HG03066 (cell line): ENCODE measurements around the gene RPS6KB2.
A peak's percentile ranks its signal among the peaks of the same experiment; 100 is the strongest.
"Not testable (repeated sequence)": the region's sequence is repeated elsewhere in the genome, so short reads cannot be mapped to it uniquely, and the experiment has no call there.

Experiments used
- ATAC-seq: cut with Tn5 transposase; IDR thresholded peaks from one replicate; pipeline ENCODE4 v1.9.1; 2021; ENCODE audit warnings: low read depth; ENCODE audit not compliant: unreplicated experiment

RPS6KB2 gene

DNA sequence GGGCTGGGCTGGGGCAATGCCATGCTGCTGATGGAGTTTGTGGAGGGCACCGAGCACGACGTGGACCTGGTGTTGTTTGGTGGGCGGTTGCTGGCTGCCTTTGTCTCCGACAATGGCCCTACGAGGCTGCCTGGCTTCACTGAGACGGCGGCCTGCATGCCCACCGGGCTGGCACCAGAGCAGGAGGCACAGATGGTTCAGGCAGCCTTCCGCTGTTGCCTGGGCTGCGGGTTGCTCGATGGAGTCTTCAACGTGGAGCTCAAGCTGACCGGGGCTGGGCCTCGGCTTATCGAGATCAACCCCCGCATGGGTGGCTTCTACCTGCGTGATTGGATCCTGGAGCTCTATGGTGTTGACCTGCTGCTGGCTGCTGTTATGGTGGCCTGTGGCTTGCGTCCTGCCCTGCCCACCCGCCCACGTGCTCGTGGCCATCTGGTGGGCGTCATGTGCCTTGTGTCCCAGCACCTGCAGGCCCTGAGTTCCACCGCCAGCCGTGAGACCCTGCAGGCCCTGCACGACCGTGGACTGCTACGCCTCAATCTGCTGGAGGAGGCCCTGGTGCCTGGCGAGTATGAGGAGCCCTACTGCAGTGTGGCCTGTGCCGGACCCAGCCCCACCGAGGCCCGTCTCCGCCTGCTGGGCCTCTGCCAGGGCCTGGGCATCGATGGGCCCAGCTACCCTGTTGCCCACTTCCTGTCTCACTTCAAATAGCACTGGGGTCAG lies 4.2 kb upstream of the RPS6KB2 start:
- ATAC-seq = no peak

DNA sequence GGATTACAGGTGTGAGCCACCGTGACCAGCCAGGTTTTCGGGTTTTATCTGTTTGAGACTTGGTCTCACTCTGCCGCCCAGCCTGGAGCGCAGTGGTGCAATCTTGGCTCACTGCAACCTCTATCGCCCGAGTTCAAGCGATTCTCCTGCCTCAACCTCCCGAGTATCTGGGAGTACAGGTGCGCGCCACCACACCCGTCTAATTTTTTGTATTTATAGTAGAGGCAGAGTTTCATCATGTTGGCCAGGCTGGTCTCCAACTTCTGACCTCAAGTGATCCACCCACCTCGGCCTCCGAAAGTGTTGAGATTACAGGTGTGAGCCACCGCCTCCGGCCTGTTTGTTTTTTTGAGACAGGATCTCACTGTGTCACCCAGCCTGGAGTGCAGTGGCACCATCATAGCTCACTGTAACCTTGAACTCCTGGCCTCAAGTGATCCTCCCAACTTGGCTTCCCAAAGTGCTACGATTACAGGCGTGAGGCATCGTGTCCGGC lies 882 bp upstream of the RPS6KB2 start:
- not testable (repeated sequence) for ATAC-seq

DNA sequence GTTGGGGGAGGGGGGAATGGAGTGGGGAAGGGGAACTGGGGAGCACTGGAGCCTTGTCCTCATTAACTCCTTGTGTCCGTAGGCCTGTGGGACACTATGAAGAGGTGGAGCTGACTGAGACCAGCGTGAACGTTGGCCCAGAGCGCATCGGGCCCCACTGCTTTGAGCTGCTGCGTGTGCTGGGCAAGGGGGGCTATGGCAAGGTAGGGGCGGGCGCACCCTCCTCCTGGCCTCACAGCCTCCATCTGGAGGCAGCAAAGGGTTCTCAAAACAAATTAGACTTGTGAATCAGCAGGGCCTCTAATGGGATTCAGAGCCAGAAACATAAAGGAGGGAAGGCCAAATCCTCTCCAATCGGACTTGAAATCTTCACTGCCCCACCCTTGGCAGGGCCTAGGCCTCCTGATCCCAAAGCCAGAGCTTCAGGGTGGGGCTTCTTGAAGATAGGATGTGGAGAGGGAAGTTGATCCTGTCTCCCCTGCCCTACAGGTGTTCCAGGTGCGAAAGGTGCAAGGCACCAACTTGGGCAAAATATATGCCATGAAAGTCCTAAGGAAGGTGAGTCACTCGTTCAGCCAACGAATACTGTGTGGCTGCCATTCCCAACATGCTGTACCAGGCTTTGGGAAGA lies 859 bp downstream of the RPS6KB2 start:
- ATAC-seq = no peak

DNA sequence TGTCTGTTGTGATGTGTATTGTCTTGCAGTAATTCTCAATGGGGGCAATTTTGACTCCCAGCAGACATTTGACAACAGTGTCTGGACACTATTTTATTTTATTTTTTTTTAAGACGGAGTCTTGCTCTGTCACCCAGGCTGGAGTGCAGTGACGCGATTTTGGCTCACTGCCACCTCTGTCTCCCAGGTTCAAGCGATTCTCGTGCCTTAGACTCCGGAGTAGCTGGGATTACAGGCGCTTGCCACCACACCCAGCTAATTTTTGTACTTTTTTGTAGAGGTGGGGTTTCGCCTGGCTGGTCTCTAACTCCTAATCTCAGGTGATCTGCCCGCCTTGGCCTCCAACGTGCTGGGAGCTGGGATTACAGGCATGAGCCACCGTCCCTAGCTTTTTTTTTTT lies 1.4 kb downstream of the RPS6KB2 start:
- ATAC-seq = no peak

DNA sequence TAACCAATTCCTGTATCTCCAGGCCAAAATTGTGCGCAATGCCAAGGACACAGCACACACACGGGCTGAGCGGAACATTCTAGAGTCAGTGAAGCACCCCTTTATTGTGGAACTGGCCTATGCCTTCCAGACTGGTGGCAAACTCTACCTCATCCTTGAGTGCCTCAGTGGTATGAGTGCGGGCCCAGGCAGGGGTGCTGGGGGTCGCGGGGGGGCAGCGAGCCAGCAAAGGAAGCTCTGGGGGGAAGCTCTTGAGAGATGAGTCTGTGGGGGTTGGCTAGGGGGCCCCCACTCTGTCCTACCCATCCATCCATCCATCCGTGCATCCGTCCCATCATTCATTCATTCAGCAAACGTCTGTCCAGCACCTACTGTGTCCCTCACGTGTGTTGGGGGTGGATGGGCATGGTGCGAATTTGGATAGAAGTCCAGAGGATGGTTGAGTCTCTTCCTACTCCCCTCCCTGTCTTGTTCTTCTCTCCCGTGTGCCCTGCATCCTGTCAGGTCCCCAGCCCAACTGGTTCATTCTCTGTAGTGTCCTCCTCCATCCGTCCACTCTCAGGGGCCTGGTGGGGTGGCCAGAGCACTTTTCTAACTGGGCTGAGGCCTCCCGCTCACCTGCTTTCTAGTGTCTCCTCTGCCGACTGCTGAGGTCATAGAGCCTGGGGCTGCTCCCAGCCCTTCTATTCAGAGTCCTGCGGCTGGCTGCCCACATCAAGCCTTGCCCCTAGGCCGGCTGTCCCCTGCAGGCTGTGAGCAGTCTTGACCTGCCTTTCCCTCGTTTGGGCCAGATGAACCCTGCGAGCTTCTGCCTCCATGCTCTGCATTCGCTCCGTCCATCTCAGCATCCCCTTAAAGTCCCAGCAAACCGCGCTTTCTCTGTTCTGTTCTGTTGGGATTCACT lies 3.3 kb downstream of the RPS6KB2 start:
- ATAC-seq = no peak

DNA sequence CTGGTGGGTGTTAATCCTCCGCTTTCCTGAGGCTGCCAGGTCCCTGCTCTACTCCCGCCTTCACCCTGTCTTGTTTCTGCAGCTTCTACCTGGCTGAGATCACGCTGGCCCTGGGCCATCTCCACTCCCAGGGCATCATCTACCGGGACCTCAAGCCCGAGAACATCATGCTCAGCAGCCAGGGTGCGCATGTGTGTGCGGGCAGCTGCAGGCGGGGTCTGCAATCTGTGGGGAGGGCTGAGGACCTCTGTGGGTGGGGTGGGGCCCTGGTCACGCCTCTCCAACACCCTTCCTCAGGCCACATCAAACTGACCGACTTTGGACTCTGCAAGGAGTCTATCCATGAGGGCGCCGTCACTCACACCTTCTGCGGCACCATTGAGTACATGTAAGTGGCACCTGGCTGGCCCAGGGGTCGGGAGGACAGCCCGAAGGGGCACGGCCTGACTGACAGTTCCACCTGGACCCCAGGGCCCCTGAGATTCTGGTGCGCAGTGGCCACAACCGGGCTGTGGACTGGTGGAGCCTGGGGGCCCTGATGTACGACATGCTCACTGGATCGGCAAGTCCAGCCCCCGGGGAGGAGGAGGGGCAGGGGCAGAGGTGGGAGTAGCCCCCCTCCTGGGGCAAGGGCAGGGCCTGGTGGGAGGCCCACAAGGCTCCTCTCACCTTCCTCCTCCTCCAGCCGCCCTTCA lies 4.5 kb downstream of the RPS6KB2 start:
- ATAC-seq = no peak

DNA sequence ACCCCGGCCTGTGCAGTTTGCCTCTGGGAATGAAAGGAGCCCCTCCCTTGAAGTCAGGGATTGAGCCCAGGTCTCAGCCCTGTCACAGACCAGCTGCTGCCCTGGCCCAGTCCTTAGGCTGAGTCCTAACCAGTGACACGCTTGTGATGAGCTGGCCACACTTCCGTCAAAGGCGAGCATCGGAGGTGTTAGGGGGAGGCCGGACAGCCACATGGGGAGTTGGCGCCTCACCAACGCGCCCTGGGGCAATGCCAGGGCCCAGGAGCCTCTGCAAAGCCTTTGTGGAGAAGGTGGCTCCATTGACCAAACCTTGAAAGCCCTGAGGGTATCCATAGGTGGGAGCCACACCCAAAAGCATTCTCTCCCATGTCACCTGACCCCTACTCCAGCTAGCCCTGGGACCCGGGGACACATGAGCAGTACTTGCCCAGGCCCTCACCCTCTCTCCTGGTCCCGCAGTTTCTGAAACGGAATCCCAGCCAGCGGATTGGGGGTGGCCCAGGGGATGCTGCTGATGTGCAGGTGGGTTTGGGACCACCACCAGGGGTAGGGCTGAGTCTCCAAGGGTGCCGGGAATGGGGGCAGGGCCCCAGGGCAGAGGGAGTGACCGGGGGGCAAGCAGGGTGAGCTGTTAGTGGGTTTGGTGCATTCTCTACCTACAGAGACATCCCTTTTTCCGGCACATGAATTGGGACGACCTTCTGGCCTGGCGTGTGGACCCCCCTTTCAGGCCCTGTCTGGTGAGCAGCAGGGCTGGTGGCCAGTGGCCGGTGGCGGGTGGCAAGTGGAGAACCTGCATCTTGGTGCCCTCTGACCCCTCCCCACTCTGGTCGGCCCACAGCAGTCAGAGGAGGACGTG lies 5.5 kb downstream of the RPS6KB2 start:
- ATAC-seq = no peak

DNA sequence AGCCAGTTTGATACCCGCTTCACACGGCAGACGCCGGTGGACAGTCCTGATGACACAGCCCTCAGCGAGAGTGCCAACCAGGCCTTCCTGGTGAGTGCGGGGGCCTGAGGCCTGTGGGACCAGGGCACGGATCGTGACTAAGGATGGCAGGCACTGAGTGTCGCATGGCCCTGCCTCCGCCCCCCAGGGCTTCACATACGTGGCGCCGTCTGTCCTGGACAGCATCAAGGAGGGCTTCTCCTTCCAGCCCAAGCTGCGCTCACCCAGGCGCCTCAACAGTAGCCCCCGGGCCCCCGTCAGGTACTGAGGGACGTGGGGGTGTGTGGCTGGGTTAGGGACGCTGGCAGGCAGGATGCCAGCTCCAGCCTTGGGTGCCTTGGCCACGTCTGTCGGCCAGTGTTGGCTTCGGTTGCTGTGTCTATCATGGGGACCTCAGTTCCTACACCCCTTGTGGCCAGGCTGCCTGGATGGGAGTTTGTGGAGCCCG lies 6.1 kb downstream of the RPS6KB2 start:
- ATAC-seq = no peak

DNA sequence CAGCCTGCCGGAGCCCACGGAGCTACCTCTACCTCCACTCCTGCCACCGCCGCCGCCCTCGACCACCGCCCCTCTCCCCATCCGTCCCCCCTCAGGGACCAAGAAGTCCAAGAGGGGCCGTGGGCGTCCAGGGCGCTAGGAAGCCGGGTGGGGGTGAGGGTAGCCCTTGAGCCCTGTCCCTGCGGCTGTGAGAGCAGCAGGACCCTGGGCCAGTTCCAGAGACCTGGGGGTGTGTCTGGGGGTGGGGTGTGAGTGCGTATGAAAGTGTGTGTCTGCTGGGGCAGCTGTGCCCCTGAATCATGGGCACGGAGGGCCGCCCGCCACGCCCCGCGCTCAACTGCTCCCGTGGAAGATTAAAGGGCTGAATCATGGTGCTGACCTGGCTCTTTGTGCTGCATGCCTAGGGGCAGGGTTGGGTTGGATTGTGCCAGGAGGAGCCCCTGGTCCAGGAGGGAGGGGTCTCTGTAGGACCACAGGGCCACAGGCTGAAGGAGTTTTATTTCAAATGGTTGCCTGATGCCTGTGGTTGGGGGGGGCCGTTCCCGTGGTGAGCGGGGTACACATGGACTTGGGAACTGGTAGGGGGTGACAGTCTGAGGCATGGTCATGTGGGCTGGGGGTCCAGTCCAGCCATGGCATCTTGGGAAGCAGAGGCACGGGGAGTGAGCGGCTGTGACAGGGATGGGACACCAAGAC lies 6.9 kb downstream of the RPS6KB2 start:
- ATAC-seq = no peak

DNA sequence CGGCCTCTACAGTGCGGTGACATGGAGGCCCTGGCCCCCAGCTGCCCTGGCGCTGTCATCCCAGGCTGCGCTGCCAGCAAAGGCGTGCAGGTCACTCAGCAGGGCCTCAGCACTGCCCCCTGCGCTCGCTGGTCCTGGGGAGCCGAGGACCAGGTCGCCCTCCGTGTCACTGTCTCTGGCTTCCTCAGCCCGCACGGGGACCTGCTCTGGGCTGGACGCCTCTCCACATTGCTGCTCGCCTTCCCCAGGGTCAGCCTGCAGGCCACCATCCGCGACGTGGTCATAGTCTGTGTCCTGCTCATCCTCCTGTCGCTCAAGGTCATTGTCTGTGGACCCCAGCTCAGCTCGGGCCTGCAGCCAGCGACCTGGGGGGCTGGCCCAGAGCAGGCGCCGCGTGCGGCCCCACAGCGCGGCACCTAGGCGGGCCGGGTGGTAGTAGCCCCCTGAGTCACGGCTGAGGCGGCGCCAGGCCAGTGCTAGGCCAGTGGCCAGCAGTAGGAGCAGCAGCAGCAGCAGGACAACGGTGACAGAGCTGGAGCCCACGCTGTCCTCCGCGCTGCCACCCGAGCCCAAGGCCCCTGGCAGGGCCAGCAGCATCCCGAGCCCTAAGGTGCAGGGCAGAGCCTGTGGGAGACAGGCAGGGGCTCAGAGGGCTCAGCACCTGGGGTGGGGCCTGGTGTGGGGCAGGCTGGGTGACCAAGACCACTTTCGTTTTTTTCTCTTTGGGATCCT lies 7.6 kb downstream of the RPS6KB2 start:
- no peak for ATAC-seq

DNA sequence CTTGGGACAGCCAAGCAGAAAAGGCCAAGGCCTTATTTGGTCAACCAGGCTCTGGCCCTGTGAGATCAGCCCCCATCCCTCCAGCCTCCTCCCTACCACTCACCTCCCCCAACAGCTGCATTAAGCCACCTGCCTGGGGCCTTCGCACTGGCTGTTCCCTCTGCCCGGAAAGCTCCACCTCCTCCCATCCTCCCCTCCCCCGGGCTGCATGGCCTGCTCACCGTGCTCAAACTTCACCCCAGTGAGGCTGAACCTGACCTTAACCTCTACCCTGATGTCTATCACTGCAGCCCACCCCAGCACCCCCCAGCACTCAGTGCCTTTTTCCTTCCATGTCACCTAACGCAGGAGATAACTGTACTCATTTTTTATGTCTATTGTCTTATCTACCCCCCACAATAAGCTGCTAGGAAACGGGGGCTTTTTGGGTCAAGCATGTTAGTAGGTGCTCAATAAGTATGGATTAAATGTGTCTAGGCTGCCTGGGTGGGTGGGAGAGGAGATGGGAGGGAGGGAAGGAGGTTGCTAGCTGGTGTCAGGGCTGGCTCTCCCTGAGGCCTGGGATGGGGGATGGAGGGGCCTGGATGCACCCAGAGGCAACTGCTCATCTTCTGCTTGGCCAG lies 8.3 kb downstream of the RPS6KB2 start:
- peak; percentile 57 for ATAC-seq

DNA sequence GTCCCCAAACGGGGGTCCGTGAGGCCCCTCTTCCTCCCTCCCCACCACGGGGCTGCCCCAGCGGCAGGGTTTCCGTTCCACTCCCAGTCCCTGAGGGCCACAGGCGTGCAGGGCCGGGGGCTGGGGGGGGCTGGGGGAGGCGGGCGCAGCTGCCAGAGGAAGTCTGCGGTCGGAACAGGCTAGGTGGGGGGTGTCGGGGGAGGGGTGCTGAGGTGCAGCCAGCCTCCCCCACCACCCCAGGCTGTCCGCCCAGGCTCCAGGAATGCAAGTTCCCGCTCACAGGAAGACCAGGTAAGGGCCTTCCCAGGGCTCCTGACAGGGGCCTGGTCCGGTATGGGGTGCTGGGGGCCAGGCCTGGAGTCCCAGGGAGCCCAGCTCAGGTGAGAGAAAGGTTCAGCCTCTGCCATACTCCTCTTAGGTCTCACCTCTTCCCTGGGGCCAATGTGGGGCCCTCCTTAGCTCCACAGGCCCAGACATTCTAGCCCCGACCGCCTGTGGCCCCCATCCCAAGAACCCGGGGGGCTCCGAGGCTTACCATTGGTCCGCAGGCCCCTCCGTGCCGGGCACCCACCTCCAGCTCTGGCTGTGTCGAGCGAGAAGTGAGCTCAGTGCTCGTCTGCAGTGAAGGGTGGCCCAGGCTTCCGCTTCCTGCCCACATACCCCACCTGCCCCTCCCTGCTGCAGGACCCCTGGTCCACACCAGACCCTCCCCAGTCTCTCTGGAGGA lies 9.0 kb downstream of the RPS6KB2 start, which contains the start of gene PTPRCAP:
PTPRCAP (minus strand) TSS at position 601 of the 727 bp plus-strand sequence; CDS start at position 538, 63 bp downstream.
- no peak for ATAC-seq

DNA sequence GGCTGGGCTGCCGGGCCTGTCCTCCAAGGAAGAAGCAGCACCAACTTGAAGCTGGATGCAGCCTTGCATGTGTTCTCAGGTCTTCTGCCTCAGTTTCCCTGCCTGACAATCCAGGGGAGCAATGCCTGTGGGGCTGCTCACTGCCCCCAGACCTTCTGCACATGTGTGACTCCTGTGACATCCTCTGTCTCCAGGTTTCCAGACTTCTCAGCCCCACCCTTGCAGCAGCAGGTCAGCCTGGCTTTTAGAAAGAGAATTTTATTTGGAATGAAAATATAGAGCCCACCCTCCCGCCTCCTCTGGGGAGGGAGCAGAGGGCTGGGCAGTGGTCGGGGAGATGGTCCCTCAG lies 9.5 kb downstream of the RPS6KB2 start:
- no peak for ATAC-seq

DNA sequence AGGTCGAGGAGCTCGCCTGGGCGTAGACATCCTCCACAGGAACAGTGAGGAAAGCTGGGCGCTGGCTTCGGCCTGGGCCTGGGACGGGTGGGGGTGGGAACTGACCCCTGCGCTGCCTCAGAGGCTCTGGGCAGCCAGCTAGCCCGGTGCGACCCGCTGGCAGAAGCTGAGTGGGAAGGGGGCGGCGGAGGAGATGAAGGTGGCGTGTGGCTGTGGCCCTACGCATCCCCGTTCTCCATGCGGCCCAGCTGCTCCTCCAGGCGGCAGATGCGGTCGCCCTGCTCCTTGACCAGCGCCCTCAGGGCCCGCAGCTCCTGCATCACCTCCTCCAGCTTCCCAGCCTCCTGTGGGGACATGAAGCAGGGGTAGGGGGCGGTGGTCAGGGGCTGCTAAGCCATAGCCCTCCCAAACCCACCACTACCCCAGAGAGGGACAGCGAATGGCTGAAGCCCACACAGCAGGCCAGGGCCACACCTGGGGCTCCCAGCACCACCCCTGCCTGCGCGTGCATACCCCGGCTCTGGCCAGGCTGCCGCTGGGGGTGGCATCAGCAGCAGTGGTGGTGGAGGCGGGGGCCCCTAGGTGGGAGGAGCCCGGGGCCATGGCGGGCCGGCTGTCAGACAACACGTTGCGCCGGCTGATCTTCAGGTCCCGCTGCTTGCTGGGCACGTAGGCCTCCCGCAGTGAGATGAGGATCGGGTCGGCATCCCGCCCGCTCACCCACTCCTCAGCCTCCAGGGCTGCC lies 10.0 kb downstream of the RPS6KB2 start:
- no peak for ATAC-seq

DNA sequence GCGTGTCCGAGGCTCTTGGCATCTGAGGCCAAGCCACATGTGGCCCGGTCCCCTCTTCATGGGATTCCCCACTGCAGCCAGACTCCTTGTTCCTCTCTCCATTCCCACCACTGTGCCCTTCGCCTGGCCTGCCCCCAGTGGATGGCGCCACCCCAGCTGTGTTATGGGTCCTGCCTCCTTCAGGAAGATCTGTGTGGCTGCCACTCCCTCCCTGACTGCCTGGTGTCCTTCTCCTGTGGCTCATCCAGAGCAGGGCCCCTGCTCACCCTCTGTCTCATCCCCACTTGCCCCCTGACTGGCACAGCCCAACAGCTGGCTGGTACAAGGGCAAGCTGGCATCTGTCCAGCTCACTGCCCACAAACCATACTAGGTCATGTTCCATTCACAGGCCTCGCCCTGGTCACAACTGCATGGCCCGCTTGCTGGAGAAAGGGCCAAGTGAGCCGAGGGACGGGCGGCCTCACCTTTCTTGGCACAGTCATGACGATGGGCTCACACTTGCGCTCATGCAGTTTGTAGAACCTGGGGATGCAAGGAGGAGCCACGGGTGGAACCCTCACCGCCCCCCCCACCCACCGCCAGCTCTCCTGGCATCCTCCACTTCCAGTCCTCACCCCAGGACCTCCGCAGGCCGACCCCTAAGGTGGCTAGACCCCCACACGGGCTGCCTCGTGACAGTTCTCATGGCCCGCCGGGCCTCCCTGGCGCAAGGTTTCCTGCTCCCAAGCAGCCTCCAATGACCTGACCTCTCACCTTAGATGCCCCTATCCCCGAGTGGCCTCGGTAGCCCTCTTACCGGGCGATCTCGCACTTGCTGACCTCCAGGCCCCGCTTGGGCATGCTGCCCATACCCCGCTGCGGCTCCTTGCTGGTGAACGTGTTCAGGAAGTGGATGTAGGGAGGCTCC lies 11.3 kb downstream of the RPS6KB2 start:
- ATAC-seq = no peak
